ENCODE results near the gene RANBP17. TPM values are rescaled to one million over a fixed set of nuclear protein-coding genes. Genes with fewer than 3 reads are reported as not detected.
A peak's percentile ranks its signal among the peaks of the same experiment; 100 is the strongest.

Gene RANBP17
- total RNA-seq, 2 donors from 2014 or later, result 26.6 to 28.0 TPM

GRCh38 chr5:170892196-170892595, 30.4 kb downstream of the RANBP17 start:
- Histone ChIP-seq H3K36me3 (ENCODE audit: control insufficient read depth, insufficient read depth, low read length) (peaks cover 13% of the 10 kb centered on the region), H3K4me3 (ENCODE audit: low read length) (no peak overlapping the region), H3K27me3 (ENCODE audit: control insufficient read depth, insufficient read depth, low read length, poor library complexity, severe bottlenecking) (no peaks in the 10 kb centered on the region), H3K9me3 (ENCODE audit: control insufficient read depth, low read length) (no peaks in the 10 kb centered on the region), H3K4me1 (ENCODE audit: control insufficient read depth, insufficient read depth, low read length) (no peaks in the 10 kb centered on the region), H3K9ac (ENCODE audit: extremely low read depth, low read length, poor library complexity, severe bottlenecking) (no peak overlapping the region), H3K27ac (ENCODE audit: low read depth, low read length) (no peak overlapping the region)
- H3K4me1 Mint-ChIP-seq, result no peaks in the 10 kb centered on the region
- H3K4me3 Mint-ChIP-seq, result no peak overlapping the region
- no peaks in the 10 kb centered on the region for H3K27me3 Mint-ChIP-seq (ENCODE audit: insufficient read depth)
- DNase-seq, result no peak
- no peak overlapping the region for H3K27ac Mint-ChIP-seq
- TF ChIP-seq CTCF (conservative IDR thresholded peaks at IDR 0.05), result no peak
- 91% methylated on average over 2 of the region's 2 CpGs; no CpG with 5 or more reads in 1 of the 2 experiments for WGBS, 2 experiments (ENCODE audit: insufficient coverage in 1 of 2, insufficient read length in 1 of 2)
- H3K36me3 Mint-ChIP-seq (ENCODE audit: low read depth), result peaks cover 8% of the 10 kb centered on the region
- peaks cover 2% of the 10 kb centered on the region for H3K9me3 Mint-ChIP-seq

- Histone ChIP-seq H3K9me3 (ENCODE audit: control insufficient read depth, low read length) (peaks cover 9% of the 10 kb centered on the region), H3K4me3 (ENCODE audit: low read length) (no peak overlapping the region), H3K27ac (ENCODE audit: low read depth, low read length) (no peak overlapping the region), H3K36me3 (ENCODE audit: control insufficient read depth, insufficient read depth, low read length) (peaks cover 13% of the 10 kb centered on the region), H3K9ac (ENCODE audit: extremely low read depth, low read length, poor library complexity, severe bottlenecking) (no peak overlapping the region), H3K4me1 (ENCODE audit: control insufficient read depth, insufficient read depth, low read length) (no peaks in the 10 kb centered on the region), H3K27me3 (ENCODE audit: control insufficient read depth, insufficient read depth, low read length, poor library complexity, severe bottlenecking) (no peaks in the 10 kb centered on the region)
- no peak overlapping the region for H3K4me3 Mint-ChIP-seq
- no peaks in the 10 kb centered on the region for H3K4me1 Mint-ChIP-seq
- no peak for TF ChIP-seq CTCF (conservative IDR thresholded peaks at IDR 0.05)
- peaks cover 25% of the 10 kb centered on the region for H3K36me3 Mint-ChIP-seq (ENCODE audit: low read depth)
- H3K27ac Mint-ChIP-seq, result no peak overlapping the region
- peaks cover 15% of the 10 kb centered on the region for H3K9me3 Mint-ChIP-seq
- no peak for DNase-seq
- H3K27me3 Mint-ChIP-seq (ENCODE audit: insufficient read depth), result no peaks in the 10 kb centered on the region
- WGBS, 2 experiments (ENCODE audit: insufficient coverage in 1 of 2, insufficient read length in 1 of 2), result 74% methylated on average over 2 of the region's 2 CpGs; no CpG with 5 or more reads in 1 of the 2 experiments
These were observed 32.8 kb downstream of the RANBP17 start for GRCh38 chr5:170894665-170895064.

- no peak overlapping the region for H3K27ac Mint-ChIP-seq
- Histone ChIP-seq H3K4me3 (ENCODE audit: low read length) (no peak overlapping the region), H3K27me3 (ENCODE audit: control insufficient read depth, insufficient read depth, low read length, poor library complexity, severe bottlenecking) (no peaks in the 10 kb centered on the region), H3K9me3 (ENCODE audit: control insufficient read depth, low read length) (peaks cover 22% of the 10 kb centered on the region), H3K27ac (ENCODE audit: low read depth, low read length) (no peak overlapping the region), H3K36me3 (ENCODE audit: control insufficient read depth, insufficient read depth, low read length) (peaks cover 13% of the 10 kb centered on the region), H3K9ac (ENCODE audit: extremely low read depth, low read length, poor library complexity, severe bottlenecking) (no peak overlapping the region), H3K4me1 (ENCODE audit: control insufficient read depth, insufficient read depth, low read length) (no peaks in the 10 kb centered on the region)
- peaks cover 2% of the 10 kb centered on the region for H3K27me3 Mint-ChIP-seq (ENCODE audit: insufficient read depth)
- peak; percentile 92 for DNase-seq
- WGBS, 2 experiments (ENCODE audit: insufficient coverage in 1 of 2, insufficient read length in 1 of 2), result 53 to 79% methylated on average over 7 to 9 of the region's 9 CpGs
- H3K9me3 Mint-ChIP-seq, result peaks cover 34% of the 10 kb centered on the region
- no peak overlapping the region for H3K4me3 Mint-ChIP-seq
- peak; percentile 89 for TF ChIP-seq CTCF (conservative IDR thresholded peaks at IDR 0.05)
- peaks cover 46% of the 10 kb centered on the region for H3K36me3 Mint-ChIP-seq (ENCODE audit: low read depth)
- no peaks in the 10 kb centered on the region for H3K4me1 Mint-ChIP-seq
These were observed 35.0 kb downstream of the RANBP17 start for GRCh38 chr5:170896779-170897178.
